OCI-LY1 (cell line): Measurements from ENCODE around the gene RNU2-63P.

ENCODE experiments used
- H2AFZ ChIP-seq: fragments of 200-600 bp; sonication (generic), shearing (Covaris generic); 2 replicates; pipeline ENCODE4 v1.6.0; 2014; ENCODE audit warnings: antibody characterized with exemption, mild to moderate bottlenecking, low read length
- H3F3A ChIP-seq: fragments of 200-600 bp; sonication (generic), shearing (Covaris generic); 2 replicates; pipeline ENCODE4 v1.6.0; 2014; ENCODE audit warnings: mild to moderate bottlenecking, antibody characterized with exemption, low read length, moderate library complexity; ENCODE audit not compliant: insufficient read depth
- H3K27ac ChIP-seq: fragments of 200-600 bp; sonication (generic); 2 replicates; pipeline ENCODE4 v1.5.1; 2014; ENCODE audit warnings: low read length, mixed run types, mild to moderate bottlenecking, low read depth; ENCODE audit not compliant: poor library complexity, severe bottlenecking
- H3K27me3 ChIP-seq: fragments of 200-600 bp; sonication (generic); 2 replicates; pipeline ENCODE4 v1.6.0; 2014; ENCODE audit warnings: antibody characterized with exemption, mild to moderate bottlenecking, low read length, moderate library complexity; ENCODE audit not compliant: insufficient read depth
- H3K36me3 ChIP-seq: fragments of 200-600 bp; sonication (generic); 2 replicates; pipeline ENCODE4 v1.6.1; 2014; ENCODE audit warnings: mild to moderate bottlenecking, antibody characterized with exemption, low read length, moderate library complexity, mixed read lengths; ENCODE audit not compliant: insufficient read depth
- H3K4me1 ChIP-seq: fragments of 200-600 bp; sonication (generic); 2 replicates; pipeline ENCODE4 v1.5.1; 2014; ENCODE audit warnings: mild to moderate bottlenecking, low read length, moderate library complexity; ENCODE audit not compliant: insufficient read depth, severe bottlenecking
- H3K4me2 ChIP-seq: fragments of 200-600 bp; sonication (generic), shearing (Covaris generic); 2 replicates; pipeline ENCODE4 v1.6.1; 2014; ENCODE audit warnings: low read length
- H3K4me3 ChIP-seq: fragments of 200-600 bp; sonication (generic); 2 replicates; pipeline ENCODE4 v1.5.1; 2014; ENCODE audit warnings: low read length, low read depth, mild to moderate bottlenecking, mixed read lengths; ENCODE audit not compliant: poor library complexity, severe bottlenecking
- H3K79me2 ChIP-seq: fragments of 200-600 bp; shearing (Covaris generic); 2 replicates; pipeline ENCODE4 v1.6.1; 2016; ENCODE audit warnings: mixed run types, low read length, mixed read lengths; ENCODE audit not compliant: insufficient read depth
- H3K9ac ChIP-seq: fragments of 200-600 bp; sonication (generic), shearing (Covaris generic); 2 replicates; pipeline ENCODE4 v1.6.1; 2014; ENCODE audit warnings: mild to moderate bottlenecking, low read length, mixed read lengths
- H3K9me2 ChIP-seq: fragments of 200-600 bp; sonication (generic), shearing (Covaris generic); 2 replicates; pipeline ENCODE4 v1.6.1; 2014; ENCODE audit warnings: low read depth, mild to moderate bottlenecking, low read length, mixed read lengths
- H3K9me3 ChIP-seq: fragments of 200-600 bp; shearing (Covaris generic); 2 replicates; pipeline ENCODE4 v1.6.1; 2014; ENCODE audit warnings: low read length, mixed read lengths
- H4K20me1 ChIP-seq: fragments of 200-600 bp; sonication (generic), shearing (Covaris generic); 2 replicates; pipeline ENCODE4 v1.6.0; 2016; ENCODE audit warnings: mild to moderate bottlenecking, low read length; ENCODE audit not compliant: insufficient read depth
- CTCF ChIP-seq: fragments of 200-600 bp; sonication (generic), shearing (Covaris generic); IDR thresholded peaks from 2 replicates; pipeline ENCODE4 v1.5.1; 2017; ENCODE audit warnings: mild to moderate bottlenecking, antibody characterized with exemption, low read length, moderate library complexity, mixed read lengths
- EZH2 ChIP-seq: fragments of 200-600 bp; sonication (generic), shearing (Covaris generic); IDR thresholded peaks from 2 replicates; pipeline ENCODE4 v1.8.0; 2017; ENCODE audit warnings: borderline replicate concordance, mixed run types, mild to moderate bottlenecking, antibody characterized with exemption, low read length, moderate library complexity, mixed read lengths

RNU2-63P gene

GRCh38 chr2:88006912-88007439 lies 9.4 kb downstream of the RNU2-63P start:
- H3K4me1 ChIP-seq, result peaks cover 2% of the 10 kb centered on the region
- H4K20me1 ChIP-seq, result no peaks in the 10 kb centered on the region
- H3K4me3 ChIP-seq, result no peak overlapping the region
- H3K27ac ChIP-seq, result no peak overlapping the region
- H3K9me3 ChIP-seq, result no peaks in the 10 kb centered on the region
- H3F3A ChIP-seq, result no peaks in the 10 kb centered on the region
- H3K27me3 ChIP-seq, result no peaks in the 10 kb centered on the region
- no peaks in the 10 kb centered on the region for H3K36me3 ChIP-seq
- H2AFZ ChIP-seq, result no peak overlapping the region
- H3K9ac ChIP-seq, result no peak overlapping the region
- no peak overlapping the region for H3K4me2 ChIP-seq
- H3K9me2 ChIP-seq, result no peaks in the 10 kb centered on the region
- H3K79me2 ChIP-seq, result no peaks in the 10 kb centered on the region
- TF ChIP-seq EZH2 (no peak), CTCF (no peak)

- Histone ChIP-seq H3K9me2 (no peaks in the 10 kb centered on the region), H4K20me1 (no peaks in the 10 kb centered on the region), H2AFZ (no peak overlapping the region), H3F3A (no peaks in the 10 kb centered on the region), H3K9ac (no peak overlapping the region), H3K27me3 (no peaks in the 10 kb centered on the region), H3K79me2 (no peaks in the 10 kb centered on the region), H3K9me3 (no peaks in the 10 kb centered on the region), H3K27ac (no peak overlapping the region), H3K4me1 (peaks cover 9% of the 10 kb centered on the region), H3K4me2 (no peak overlapping the region), H3K36me3 (no peaks in the 10 kb centered on the region), H3K4me3 (no peak overlapping the region)
- TF ChIP-seq CTCF, result no peak
Measured at GRCh38 chr2:88005776-88006175, 10.6 kb downstream of the RNU2-63P start.

GRCh38 chr2:88003074-88003755 lies 13.1 kb downstream of the RNU2-63P start:
- no peak overlapping the region for H3K27ac ChIP-seq
- H3K9me2 ChIP-seq, result no peaks in the 10 kb centered on the region
- peaks cover 9% of the 10 kb centered on the region for H3K4me1 ChIP-seq
- no peak overlapping the region for H2AFZ ChIP-seq
- H3K4me3 ChIP-seq, result no peak overlapping the region
- H3K9me3 ChIP-seq, result no peaks in the 10 kb centered on the region
- no peaks in the 10 kb centered on the region for H3F3A ChIP-seq
- no peaks in the 10 kb centered on the region for H4K20me1 ChIP-seq
- no peaks in the 10 kb centered on the region for H3K27me3 ChIP-seq
- no peak overlapping the region for H3K9ac ChIP-seq
- H3K79me2 ChIP-seq, result no peaks in the 10 kb centered on the region
- no peak for TF ChIP-seq EZH2
- no peak for TF ChIP-seq CTCF
- no peaks in the 10 kb centered on the region for H3K36me3 ChIP-seq
- H3K4me2 ChIP-seq, result no peak overlapping the region
